Activated T-helper 1 cell treated with Interleukin-2 at 50 U/mL for 16 hours (primary cell): ENCODE results near the gene ATP8B3.
A peak's percentile ranks its signal among the peaks of the same experiment; 100 is the strongest.

Experiments used
- DNase-seq: peaks from one replicate; pipeline ENCODE4 v3.0.0-alpha.2; 2020; ENCODE audit warnings: low read depth

Gene ATP8B3

DNA sequence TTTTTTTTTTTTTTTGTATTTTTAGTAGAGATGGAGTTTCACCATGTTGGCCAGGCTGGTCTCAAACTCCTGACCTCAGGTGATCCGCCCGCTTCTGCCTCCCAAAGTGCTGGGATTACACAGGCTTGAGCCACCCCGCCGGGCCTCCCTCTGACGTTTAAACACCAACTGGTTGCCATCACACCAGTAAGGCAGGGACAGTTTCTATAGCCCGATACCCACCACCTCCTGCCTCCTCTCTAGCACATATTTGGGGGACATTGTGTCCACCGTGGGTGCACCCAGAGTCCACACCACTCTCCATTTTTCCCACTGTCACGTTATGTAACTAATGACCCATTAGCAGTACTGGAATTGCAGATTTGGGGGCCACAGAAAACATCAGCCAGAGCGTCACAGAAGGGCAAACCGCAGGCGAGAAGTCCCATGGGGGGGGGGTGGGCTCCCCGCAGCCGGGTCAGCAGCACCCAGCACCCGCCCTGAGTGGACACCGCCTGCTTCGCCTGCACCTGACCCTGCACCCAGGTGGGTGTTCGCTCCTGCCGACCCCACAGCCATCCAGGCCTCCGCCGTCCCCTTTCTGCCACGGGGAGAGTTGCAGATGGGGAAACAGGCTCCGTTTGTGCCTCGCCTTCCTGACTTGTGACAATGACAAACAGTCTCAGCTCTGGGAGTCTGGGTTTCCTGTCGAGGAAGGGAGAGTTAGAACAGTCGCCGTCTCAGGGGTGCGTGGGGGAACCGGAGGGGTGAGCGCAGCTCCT, 55.2 kb downstream of the ATP8B3 start:
- no peak for DNase-seq

DNA sequence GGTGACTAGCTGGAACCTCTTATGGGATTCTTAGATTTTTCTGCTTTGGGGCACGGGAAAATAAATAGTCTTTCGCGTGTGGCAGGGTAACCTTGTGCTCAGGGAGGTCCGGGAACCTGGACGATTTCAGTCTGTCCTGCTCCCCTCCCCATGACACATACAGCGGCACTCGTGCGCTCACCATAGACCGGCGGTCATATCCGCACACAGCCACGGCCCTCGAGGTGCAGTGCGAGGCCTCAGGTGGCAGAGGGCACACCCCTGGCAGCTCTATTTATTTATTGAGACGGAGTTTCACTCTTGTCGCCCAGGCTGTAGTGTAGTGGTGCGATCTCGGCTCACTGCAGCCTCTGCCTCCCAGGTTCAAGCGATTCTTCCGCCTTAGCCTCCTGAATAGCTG, 55.8 kb downstream of the ATP8B3 start:
- no peak for DNase-seq

DNA sequence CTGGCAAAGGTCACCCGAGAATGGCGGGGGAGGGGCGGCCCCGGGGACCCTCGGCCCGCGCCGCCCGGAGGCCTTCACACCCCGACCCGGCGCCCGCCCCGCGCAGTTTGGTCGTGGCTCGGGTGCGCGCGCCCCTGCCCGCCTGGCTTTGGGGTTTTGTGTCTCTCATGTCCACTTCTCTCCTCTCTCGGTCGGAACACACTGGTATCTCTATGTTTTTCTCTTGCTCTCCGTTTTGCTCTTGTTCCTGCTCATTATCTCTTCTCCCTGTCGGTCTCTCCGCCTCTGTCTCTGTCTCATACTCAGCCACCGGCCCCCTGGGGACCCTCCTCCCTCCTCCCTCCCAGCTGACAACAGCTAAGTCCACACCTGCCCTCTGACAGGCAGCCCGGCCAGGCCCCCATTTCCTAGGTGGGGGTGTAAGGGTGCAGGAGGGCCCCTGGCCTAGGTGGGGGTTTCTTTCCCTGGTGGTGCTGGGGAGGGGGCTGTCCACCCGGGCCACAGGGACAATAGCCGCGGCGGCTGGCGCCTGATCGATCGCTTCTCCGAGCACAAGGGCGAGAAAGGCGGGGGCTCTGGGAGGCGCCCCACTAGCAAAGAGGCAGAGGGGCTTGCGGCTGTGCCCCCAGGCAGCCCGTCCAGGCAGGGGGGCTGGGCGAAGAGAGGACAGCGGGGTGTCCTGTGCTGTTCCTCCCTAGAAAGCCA, 56.5 kb downstream of the ATP8B3 start:
- no peak for DNase-seq

DNA sequence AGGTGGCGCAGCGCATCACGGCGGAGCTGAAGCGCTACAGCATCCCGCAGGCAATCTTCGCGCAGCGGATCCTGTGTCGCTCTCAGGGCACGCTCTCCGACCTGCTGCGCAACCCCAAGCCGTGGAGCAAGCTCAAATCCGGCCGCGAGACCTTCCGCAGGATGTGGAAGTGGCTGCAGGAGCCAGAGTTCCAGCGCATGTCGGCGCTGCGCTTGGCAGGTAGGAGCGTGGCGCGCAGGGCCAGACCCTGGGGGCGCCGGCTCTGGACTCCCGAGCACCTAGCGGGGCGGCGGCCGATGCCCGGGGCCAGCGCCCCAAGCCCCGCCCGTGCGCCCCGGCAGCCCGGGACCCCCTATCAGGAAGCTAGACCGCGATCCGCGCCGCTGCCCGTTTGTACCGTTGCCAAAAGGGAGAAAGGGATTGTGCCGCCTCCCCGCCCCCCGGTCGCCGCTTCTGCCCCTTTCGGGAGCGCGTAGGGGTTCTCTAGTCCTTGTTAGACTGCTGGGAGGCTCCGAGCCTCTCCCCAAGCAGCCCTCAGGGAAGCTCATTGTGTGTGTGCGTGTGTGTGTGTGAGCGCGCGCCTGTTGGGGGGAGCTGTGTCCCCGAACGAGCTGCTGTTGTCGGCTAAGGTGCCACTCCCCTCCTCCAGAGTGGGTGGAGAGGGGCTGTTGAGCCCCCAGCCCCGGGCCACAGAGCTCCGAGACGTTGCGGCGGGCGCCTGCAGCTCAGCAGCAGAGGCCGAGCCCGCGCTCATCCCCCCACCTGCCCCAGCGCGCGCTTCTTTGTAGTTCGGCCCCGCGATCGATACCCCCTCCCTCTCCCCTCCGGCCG, 57.2 kb downstream of the ATP8B3 start:
- DNase-seq = no peak

DNA sequence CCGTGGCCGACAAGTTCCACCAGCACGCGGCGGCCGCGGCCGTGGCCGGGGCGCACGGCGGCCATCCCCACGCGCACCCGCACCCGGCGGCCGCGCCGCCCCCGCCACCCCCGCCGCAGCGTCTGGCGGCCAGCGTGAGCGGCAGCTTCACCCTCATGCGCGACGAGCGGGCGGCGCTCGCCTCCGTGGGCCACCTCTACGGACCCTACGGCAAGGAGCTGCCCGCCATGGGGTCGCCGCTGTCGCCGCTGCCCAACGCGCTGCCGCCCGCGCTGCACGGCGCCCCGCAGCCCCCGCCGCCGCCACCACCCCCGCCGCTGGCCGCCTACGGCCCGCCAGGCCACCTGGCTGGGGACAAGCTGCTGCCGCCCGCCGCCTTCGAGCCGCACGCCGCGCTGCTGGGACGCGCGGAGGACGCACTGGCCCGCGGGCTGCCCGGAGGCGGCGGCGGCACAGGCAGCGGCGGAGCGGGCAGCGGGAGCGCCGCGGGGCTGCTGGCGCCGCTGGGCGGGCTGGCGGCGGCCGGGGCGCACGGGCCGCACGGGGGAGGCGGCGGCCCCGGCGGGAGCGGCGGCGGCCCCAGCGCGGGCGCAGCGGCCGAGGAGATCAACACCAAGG, 57.9 kb downstream of the ATP8B3 start:
- DNase-seq = no peak

DNA sequence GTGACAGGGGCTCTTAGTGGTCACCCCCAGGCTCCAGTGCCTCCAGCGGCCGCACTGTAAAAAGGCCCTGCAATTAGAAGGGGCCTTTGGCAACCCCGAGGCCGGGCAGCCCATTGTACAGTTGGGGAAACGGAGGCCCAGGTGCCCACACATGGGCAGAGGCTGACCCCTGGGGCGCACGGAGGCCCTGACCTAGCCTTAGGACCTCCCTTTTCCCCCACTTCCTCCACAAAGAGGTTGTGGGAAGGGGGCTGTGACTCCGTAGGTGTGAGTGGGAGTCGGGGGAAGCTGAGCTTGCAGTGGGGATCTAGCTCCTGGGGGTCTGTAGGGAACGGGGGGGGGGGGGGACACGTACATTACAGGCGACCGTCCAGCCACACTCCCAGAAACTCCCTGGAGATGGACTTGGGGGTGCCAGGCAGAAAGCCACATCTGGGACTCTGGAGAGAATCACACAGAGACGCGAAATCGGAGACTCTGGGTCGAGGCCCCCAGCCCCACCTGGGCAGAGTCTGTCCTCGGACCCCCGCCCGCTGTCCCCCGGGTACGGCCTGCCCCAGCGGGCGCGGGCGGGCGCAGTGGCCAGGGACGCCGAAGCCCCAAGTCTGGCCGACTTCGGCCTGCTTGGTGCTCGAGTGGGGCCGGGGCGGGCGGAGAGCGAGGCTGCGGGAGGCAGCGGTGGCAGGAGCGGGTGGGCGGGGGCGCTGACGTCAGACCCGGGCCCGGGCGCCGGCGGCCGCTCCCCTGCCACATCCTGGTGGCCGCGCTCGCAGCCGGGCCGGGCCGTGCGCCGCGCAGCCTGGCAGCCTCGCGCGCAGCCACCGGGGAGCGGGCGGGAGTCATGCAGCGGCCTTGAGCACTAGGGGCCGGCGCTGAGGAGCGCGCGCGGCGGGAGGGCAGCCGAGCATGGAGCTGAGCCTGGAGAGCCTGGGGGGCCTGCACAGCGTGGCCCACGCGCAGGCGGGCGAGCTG, 59.0 kb downstream of the ATP8B3 start, which contains the start of gene ONECUT3:
Gene ONECUT3 (plus strand): TSS at position 750 of the 972 bp plus-strand sequence. CDS start 157 bp downstream, at position 907.
- DNase-seq = no peak

DNA sequence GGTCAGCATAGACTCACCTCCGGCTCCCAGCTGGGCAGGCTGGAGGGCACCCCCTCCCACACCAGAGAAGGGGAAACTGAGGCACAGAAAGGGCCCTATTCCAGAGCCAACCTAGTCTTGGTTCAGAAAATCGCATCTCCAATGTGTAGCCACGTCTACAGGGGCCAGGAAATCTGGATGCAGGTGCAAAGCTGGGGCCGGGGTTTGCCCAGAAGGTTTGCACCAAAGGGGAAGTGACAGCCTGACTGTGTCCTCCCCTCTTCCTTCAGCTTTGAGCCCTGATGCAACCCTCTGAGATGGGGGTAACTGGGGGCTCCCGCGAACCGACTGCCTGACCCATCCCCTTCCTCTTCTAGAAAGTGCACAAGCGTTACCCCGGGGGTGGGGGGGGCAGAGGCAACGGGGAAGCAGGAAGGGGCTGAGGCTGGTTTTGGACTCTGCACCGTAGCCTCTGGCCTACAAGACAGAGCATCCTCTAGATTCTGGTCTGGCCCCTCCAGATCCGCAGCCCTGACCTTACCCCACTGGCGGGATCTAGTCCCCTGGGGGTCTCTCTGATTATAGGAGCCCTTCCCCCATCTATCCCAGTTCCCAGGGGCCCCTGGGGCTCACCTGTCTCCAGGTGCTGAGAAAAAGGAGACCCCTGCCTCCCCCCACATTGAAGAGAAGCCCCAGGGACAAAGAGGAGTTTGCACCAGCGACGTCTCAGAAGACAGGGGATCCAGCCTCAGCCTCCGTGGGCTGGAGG, 59.9 kb downstream of the ATP8B3 start:
- no peak for DNase-seq

DNA sequence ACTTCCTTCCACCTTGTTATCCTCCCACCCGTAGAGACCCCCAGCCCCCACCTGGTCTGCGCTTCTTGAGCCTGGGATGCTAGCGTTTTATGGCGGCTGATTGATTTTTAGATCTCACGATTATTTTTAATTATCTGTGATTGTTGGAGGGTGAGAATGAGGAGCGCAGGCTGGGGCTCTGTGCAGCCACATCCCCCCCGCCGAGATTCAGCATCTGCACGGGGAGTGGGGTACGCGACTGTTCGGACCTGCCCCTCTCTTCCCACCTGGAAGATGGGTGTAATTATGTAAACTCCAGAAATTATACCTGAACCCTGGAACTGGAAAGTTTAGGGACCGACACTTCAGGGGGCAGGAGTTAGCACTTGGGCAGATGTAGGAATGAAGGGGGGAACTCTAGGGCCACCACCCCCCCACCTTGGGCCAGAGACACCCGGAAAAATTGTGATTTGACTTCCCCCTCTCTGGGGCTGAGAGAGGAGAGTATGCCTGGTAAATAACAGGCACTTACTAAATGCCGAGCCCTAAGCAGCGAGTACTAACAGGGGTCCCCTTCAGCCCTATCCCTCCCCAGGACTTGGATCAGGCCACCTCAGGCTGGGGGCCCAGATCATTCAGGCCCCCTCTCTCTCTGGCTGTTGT, 60.6 kb downstream of the ATP8B3 start:
- DNase-seq = no peak

DNA sequence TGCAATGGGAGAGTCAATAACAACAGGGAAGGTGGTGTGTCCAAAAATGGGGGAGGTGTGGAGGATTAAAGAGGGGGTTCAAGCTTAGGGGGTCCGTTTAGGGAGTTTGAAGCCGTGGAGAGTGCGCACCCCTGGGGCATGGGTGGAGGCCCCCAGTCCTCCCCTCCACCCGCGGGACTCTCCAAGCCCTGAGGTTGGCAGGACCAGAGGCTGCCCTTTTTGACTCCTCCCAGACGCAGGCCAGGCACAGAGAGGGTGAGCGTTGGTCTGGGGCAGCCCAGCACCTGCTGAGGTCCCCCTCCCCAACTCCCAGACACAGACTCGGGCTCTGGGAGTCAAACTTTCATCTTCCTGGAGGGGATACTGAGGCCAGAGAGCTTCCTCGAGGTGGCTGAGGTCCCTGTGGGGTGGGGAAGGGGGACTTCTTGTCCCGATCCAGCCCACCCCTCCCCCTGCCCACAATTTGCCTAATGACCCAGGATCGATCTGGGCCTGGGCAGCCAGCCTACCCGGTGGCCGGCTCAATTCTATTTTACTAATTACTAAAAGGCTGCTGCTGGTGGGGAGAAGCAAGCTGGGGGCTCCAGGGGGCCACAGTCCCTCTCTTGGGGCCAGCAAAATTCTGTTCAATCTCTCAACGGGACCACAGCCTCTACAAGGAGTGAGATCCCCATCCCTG, 61.6 kb downstream of the ATP8B3 start:
- no peak for DNase-seq

DNA sequence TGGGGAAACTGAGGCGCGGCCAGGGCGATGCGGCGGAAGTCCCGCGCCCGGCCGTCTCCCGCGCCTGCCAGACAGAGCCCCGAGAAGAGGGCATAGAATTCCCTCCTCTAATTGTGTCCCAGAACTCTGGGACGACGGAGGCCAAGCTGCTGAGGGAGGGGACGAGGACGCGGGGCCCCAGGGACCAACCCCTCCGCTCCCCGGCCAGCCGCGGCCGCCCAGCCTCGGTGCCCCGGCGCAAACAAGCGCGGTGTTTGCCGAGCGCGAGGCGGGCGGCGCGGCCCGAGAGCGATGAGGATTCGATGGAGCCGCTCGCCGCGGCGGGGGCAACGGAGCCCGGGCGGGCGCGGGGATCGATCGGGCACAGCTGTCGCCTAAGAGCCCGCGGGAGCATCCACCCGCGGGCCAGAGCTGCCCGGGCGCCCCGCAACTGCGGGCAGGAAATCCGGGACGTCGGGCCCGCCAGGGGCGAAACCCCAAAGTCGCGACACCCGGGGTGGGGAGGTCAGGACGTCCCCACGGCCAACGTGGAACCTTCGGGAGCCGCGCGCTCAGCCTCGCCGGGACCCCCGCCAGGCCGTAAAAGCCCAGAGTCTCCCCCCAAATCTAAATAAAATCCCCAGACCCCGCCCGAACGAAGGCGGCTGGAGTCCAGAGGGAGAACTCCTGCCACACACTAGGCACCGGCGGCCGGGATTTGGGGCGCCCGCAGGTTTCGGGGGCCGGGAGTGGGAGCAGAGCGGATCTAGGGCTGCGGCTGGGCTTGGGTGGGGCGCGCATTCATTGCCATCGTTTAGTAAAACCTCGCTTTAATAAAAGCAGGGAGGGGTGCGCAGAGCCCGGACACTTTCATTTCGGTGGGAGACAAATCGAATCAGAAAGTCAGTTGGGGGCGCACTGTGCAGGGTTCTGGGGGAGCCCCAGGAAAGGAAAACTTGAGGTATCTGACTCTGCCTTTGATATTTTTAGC, 62.4 kb downstream of the ATP8B3 start:
- DNase-seq = no peak

DNA sequence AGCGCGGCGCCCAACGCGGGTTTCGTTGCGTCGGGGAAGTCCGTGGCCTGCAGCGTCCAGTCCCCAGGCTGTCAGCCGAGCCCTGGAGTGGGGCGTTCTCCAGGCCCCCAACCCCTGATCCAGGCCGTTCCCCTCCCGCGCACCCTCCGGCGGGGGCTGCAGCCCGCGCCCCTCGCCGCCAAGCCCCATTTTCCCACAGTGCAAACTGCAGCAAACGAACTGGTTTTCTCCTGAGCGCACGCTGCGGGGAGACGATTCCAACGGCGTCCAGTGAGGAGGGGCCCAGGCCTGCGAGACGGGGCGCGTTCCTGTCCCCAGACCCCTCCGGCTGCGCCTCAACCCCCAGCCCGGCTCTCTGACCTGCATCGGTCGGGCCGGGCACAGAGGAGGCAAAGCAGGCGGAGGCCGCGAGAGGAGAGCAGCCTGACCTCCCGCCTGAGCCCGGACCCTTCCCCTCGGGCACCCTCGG, 63.2 kb downstream of the ATP8B3 start:
- DNase-seq = no peak

DNA sequence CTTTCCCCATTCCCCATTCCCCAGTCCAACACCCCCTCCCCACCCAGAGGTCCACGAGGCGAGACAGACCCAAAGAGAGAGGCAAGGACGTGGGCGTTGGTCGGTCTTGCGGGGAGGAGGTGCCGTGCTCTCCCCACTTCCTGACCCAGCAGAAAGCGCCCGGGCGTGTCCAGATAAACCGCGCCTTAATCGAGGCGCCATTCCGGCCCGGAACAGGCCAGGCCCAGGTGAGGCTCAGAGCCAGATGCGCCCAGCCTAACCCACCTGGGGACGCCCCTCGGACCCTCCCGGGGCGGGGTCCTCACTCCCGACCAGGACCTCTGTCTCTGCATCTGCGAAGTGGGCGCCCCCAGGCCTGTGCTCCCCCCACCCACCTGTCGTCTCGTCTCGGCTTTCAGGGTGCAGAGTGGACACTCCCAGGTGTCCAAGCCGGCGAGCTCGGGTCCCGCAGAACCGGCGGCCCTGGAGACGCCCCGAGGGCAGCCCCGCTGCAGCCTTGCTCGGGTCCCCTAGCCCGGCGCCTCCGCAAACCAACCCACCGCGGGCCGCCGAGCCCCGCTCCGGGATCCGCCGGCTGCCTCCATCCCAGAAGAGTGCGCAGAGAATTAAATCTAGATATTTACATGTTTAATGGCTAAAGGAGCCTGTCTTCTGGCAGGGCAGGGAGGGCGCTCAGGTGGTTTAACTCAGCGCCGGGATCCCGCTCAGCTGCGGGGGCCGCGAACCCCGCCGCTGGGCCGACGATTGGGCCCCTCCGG, 63.8 kb downstream of the ATP8B3 start:
- DNase-seq = no peak

DNA sequence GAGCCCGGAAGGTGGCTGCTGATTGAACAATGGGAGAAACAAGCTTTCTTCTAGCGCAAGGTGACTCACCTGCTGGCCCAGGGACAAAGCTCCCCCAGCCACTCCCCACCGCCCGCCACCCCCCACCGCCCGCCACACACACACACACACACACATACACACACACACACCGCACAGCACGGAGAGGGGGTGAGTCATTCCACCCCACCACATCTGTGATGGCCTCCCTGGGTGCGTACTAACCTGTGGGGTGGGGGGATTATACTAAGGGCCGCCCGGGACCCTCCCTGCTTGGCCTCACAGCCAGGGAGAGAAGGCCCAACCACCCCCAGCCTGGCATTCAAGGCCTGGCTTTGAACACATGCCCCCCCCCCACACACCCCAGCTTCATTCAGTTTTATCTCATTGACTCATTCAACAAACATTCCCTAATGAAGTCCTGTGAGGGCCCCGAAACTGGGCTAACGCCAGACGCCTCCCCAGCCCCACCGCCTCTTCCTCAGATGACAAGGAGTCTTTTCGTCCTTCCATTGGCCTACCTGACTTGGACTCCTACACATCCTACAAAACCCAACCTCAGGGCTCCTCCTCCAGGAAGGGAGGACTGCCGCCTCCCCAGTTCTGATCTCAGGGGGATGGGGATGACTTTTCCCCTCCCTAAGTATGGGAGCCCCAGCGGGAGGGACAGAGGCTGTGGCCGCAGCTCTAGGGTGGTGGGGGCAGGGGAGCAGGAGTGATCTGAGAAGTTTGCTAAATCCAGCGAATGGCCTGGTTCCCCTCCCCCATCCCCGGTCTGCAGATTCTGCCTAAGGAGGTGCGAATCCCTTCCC, 64.6 kb downstream of the ATP8B3 start:
- peak; percentile 26 for DNase-seq

DNA sequence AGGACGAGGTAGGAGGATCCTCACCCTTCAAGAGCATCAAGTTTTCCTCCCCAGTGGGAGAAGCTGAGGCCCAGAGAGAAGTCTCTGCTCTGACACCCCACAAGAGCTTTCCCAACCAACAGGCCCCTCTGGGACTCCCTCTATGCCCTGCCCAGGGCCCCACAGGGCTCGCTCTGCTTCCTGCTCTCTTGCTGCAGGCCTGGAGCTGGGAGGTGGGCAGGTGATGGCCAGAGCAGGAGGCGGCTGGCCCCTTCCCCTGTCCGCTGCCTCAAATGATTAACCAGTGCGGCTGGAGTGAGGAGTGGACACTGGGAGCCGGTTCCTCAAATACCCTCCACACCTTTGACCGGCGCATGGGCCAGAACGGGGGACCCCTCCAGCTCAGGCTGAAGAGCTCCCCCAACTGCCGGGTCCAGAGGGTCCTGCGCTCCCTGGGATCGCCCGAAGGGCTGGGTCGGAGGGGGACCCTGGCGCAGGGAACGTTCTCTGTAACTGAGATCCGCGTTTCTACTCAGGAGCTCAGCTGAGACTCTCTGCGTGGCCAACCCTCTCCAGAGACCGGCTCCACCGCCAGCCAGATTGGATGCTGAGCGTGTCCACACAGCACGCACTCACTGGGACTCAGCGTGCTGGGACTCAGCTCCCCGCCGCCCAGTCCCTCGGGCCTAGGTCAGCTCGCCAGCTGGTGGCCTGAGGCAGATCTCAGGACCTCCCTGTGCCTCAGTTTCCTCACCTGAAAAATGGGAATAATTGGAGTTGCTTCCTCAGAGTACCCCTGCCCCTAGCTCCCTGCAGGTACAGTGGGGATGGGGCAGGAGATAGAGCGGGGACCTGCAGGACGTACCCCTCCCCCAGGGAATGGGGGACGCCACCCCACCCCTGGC, 65.4 kb downstream of the ATP8B3 start:
- DNase-seq = no peak

DNA sequence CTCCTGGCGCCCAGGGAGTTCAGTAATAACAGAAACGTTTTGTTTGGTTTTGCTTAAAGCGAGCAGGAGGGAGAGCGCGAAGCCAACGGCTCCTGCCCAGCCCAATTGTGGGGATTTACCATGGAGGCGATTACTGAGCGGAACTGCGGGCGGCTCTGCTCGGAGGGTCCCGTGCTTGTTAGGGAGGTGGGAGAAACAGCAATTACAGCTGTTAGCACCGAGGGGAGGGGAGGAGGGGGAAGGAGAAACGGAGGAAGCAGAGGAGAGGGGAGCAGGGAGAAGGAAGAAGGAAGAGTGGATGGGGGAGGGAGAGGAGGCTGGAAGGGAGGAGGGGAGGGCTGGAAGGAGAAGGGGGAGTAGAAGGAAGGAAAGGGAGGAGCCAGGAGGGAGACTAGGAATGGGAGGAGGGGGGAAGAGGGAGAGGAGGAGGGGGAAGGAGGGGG, 66.5 kb downstream of the ATP8B3 start:
- no peak for DNase-seq
